Gastrocnemius medialis (tissue), 4 donors: ENCODE data around the gene CAVIN2. TPM values are rescaled to one million over a fixed set of nuclear protein-coding genes. Genes with fewer than 3 reads are reported as not detected.

Source experiments
- ATAC-seq, 2 donors: fragments of 150-250 bp; one replicate each; pipeline ENCODE4 v1.9.1; 2016
- DNase-seq, 2 donors: peaks; one replicate each; pipeline ENCODE4 v3.0.0-alpha.2; 2019
- H3K27ac ChIP-seq, 4 donors: fragments of 200-600 bp; sonication (generic); 1 replicate in 1 of 4; 2 replicates in 3 of 4; pipeline ENCODE4 v1.5.1; 2016 to 2018; ENCODE audit warnings: mild to moderate bottlenecking in 2 of 4, moderate library complexity in 1 of 4
- H3K27me3 ChIP-seq, 3 donors: fragments of 200-600 bp; sonication (generic) in 2 of 3; 1 replicate in 1 of 3; 2 replicates in 2 of 3; pipeline versions ENCODE4 v1.5.1 to v1.6.0; 2016 to 2019; ENCODE audit warnings: mild to moderate bottlenecking in 1 of 3, moderate library complexity in 1 of 3
- H3K36me3 ChIP-seq, 2 donors: fragments of 200-600 bp; sonication (generic) in 1 of 2; one replicate each; pipeline ENCODE4 v1.5.1; 2017 to 2018
- H3K4me1 ChIP-seq, 2 donors: fragments of 200-600 bp; sonication (generic) in 1 of 2; one replicate each; pipeline ENCODE4 v1.5.1; 2016 to 2017; ENCODE audit warnings: mild to moderate bottlenecking in 2 of 2
- H3K4me3 ChIP-seq, 4 donors: fragments of 200-600 bp; sonication (generic) in 3 of 4; 1 replicate in 1 of 4; 2 replicates in 3 of 4; pipeline ENCODE4 v1.5.1; 2016 to 2019; ENCODE audit warnings: mild to moderate bottlenecking in 2 of 4
- H3K9me3 ChIP-seq, 3 donors: fragments of 200-600 bp; sonication (generic) in 2 of 3; 1 replicate in 1 of 3; 2 replicates in 2 of 3; pipeline ENCODE4 v1.5.1; 2016 to 2019
- POLR2A ChIP-seq, 2 donors: fragments of 450-650 bp; IDR thresholded peaks; one replicate each; pipeline ENCODE4 v1.6.1; 2017; ENCODE audit warnings: antibody characterized with exemption in 2 of 2, mild to moderate bottlenecking in 2 of 2, moderate library complexity in 2 of 2
- in situ Hi-C, 4 donors: fragments of 200-750 bp; cut with MboI; loops; one replicate each; pipeline versions ENCODE4 v1.15.0 to v1.8.0; 2017; ENCODE audit warnings: low sequenced_read_pairs in 4 of 4
- intact Hi-C: fragments of 100-400 bp; cut with DNase I; formaldehyde crosslinking; loops from one replicate; pipeline ENCODE4 v1.15.1; 2023; ENCODE audit warnings: low total_unique reads
- total RNA-seq, 4 donors: library from RNA; depleted of rRNA; stranded (reverse); fragments of >200 nt; gene quantifications; one replicate each; pipeline versions ENCODE4 v1.1.0 to v1.2.3, GENCODE V29; 2016
- TF ChIP-seq, protein P1 (sequence below), 5 experiments: fragments of 450-650 bp in 3 of 5; fragments of 200-600 bp in 2 of 5; sonication (generic) in 2 of 5; IDR thresholded peaks in 4 of 5; conservative IDR thresholded peaks in 1 of 5; 1 replicate in 4 of 5; 2 replicates in 1 of 5; pipeline ENCODE4 v1.5.1; 2016 to 2019; ENCODE audit warnings: antibody characterized with exemption in 5 of 5, mild to moderate bottlenecking in 3 of 5, moderate library complexity in 3 of 5

Gene CAVIN2
- total RNA-seq, 4 donors from 2014 or later: 15.1 to 35.4 (median 31.1) TPM

GRCh38 chr2:191885098-191885497 is 38.2 kb upstream of the CAVIN2 start:
- Histone ChIP-seq H3K27me3 (no peaks in the 10 kb centered on the region), H3K36me3 (no peaks in the 10 kb centered on the region), H3K4me1 (no peaks in the 10 kb centered on the region), H3K4me3 (no peak overlapping the region), H3K9me3 (no peaks in the 10 kb centered on the region), H3K27ac (no peak overlapping the region)
- intact Hi-C loops: no loop called here
- TF ChIP-seq POLR2A (IDR thresholded peaks at IDR 0.05): no peak
- TF ChIP-seq, protein P1, sequence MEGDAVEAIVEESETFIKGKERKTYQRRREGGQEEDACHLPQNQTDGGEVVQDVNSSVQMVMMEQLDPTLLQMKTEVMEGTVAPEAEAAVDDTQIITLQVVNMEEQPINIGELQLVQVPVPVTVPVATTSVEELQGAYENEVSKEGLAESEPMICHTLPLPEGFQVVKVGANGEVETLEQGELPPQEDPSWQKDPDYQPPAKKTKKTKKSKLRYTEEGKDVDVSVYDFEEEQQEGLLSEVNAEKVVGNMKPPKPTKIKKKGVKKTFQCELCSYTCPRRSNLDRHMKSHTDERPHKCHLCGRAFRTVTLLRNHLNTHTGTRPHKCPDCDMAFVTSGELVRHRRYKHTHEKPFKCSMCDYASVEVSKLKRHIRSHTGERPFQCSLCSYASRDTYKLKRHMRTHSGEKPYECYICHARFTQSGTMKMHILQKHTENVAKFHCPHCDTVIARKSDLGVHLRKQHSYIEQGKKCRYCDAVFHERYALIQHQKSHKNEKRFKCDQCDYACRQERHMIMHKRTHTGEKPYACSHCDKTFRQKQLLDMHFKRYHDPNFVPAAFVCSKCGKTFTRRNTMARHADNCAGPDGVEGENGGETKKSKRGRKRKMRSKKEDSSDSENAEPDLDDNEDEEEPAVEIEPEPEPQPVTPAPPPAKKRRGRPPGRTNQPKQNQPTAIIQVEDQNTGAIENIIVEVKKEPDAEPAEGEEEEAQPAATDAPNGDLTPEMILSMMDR (IDR thresholded peaks at IDR 0.05 in 4 of 5, conservative IDR thresholded peaks at IDR 0.05 in 1 of 5): no peak
- in situ Hi-C loops: no loop called here
- ATAC-seq (no peak), DNase-seq (no peak)

- TF ChIP-seq, protein P1 (IDR thresholded peaks at IDR 0.05 in 4 of 5, conservative IDR thresholded peaks at IDR 0.05 in 1 of 5): no peak
- no peak for TF ChIP-seq POLR2A (IDR thresholded peaks at IDR 0.05)
- H3K27me3 ChIP-seq: no peaks in the 10 kb centered on the region
- no peaks in the 10 kb centered on the region for H3K9me3 ChIP-seq
- H3K4me1 ChIP-seq: no peaks in the 10 kb centered on the region
- in situ Hi-C loops (no loop called here), intact Hi-C loops (no loop called here)
- H3K4me3 ChIP-seq: no peak overlapping the region
- H3K36me3 ChIP-seq: no peaks in the 10 kb centered on the region
- ATAC-seq (no peak), DNase-seq (no peak)
- no peak overlapping the region for H3K27ac ChIP-seq
Measured at GRCh38 chr2:191881982-191882816, 35.3 kb upstream of the CAVIN2 start.

GRCh38 chr2:191878548-191879279 is 31.8 kb upstream of the CAVIN2 start:
- Histone ChIP-seq H3K9me3 (no peaks in the 10 kb centered on the region), H3K36me3 (no peaks in the 10 kb centered on the region), H3K4me1 (no peaks in the 10 kb centered on the region), H3K27me3 (no peaks in the 10 kb centered on the region), H3K27ac (no peak overlapping the region), H3K4me3 (no peak overlapping the region)
- DNase-seq (no peak), ATAC-seq (no peak)
- in situ Hi-C loops: no loop called here
- TF ChIP-seq, protein P1 (IDR thresholded peaks at IDR 0.05 in 4 of 5, conservative IDR thresholded peaks at IDR 0.05 in 1 of 5): no peak
- no peak for TF ChIP-seq POLR2A (IDR thresholded peaks at IDR 0.05)
- intact Hi-C loops: no loop called here

DNA sequence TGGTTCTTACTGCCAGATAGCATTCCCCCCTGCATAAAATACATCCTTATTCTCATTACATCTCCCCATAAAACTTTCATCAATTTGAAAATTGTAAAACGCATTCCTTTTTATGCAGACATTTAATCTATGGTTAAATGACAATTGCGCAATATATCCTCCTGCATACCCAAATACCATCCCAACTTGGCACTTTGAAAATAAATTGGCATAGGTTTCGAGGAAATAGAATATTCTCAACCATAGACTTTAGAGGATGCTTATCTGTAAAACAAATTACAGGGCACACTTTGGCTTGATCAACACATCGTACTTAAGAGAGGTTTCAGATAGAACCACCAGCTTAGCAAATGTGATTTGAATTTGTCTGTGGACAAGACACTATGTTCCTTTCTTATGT is 31.0 kb upstream of the CAVIN2 start:
- in situ Hi-C loops (no loop called here), intact Hi-C loops (no loop called here)
- no peak for DNase-seq
- H3K27me3 ChIP-seq: no peaks in the 10 kb centered on the region
- H3K9me3 ChIP-seq: no peaks in the 10 kb centered on the region
- TF ChIP-seq, protein P1 (IDR thresholded peaks at IDR 0.05 in 4 of 5, conservative IDR thresholded peaks at IDR 0.05 in 1 of 5): no peak
- TF ChIP-seq POLR2A (IDR thresholded peaks at IDR 0.05): no peak
- ATAC-seq: no peak
- no peak overlapping the region for H3K27ac ChIP-seq
- H3K4me1 ChIP-seq: no peaks in the 10 kb centered on the region
- no peak overlapping the region for H3K4me3 ChIP-seq
- H3K36me3 ChIP-seq: no peaks in the 10 kb centered on the region
